GM18502 (cell line): ENCODE measurements around the gene FITM2.

Source experiments
- ATAC-seq: cut with Tn5 transposase; IDR thresholded peaks from one replicate; pipeline ENCODE4 v1.9.1; 2021; ENCODE audit warnings: mild to moderate bottlenecking; ENCODE audit not compliant: unreplicated experiment, poor library complexity

The FITM2 gene

GRCh38 chr20:44287272-44288097 lies 23.5 kb downstream of the FITM2 start:
- no peak for ATAC-seq

GRCh38 chr20:44284032-44284431 lies 27.0 kb downstream of the FITM2 start:
- no peak for ATAC-seq

GRCh38 chr20:44282192-44282591 lies 28.8 kb downstream of the FITM2 start:
- no peak for ATAC-seq

GRCh38 chr20:44280387-44280786 lies 30.6 kb downstream of the FITM2 start:
- ATAC-seq: no peak

GRCh38 chr20:44279228-44279627 lies 31.8 kb downstream of the FITM2 start:
- no peak for ATAC-seq

- no peak for ATAC-seq
Measured at GRCh38 chr20:44274303-44275017, 36.5 kb downstream of the FITM2 start.

- no peak for ATAC-seq
Measured at GRCh38 chr20:44273231-44274215, 37.5 kb downstream of the FITM2 start.

- no peak for ATAC-seq
Measured at GRCh38 chr20:44271915-44272663, 38.9 kb downstream of the FITM2 start.

GRCh38 chr20:44268802-44269201 lies 42.2 kb downstream of the FITM2 start:
- no peak for ATAC-seq

- ATAC-seq: no peak
Measured at GRCh38 chr20:44264287-44264686, 46.7 kb downstream of the FITM2 start.

- ATAC-seq: no peak
Measured at GRCh38 chr20:44258226-44258890, 52.6 kb downstream of the FITM2 start.

- no peak for ATAC-seq
Measured at GRCh38 chr20:44256961-44257360, 54.0 kb downstream of the FITM2 start.

- no peak for ATAC-seq
Measured at GRCh38 chr20:44255942-44256341, 55.1 kb downstream of the FITM2 start.

- ATAC-seq: no peak
Measured at GRCh38 chr20:44254073-44254472, 56.9 kb downstream of the FITM2 start.

- ATAC-seq: no peak
Measured at GRCh38 chr20:44253528-44253927, 57.5 kb downstream of the FITM2 start.
